HEK293 (cell line): ENCODE data around the gene KRTAP2-4.

ENCODE experiments used
- CTCF ChIA-PET: fragments of 350-600 bp; formaldehyde crosslinking; extraction: SDS; loops from one replicate; lab custom pipeline; 2021; ENCODE audit warnings: antibody characterized with exemption; lab: Yijun Ruan, JAX
- POLR2A ChIA-PET: fragments of 300-600 bp; formaldehyde crosslinking; extraction: SDS; loops from one replicate; lab custom pipeline; 2020; ENCODE audit warnings: antibody characterized with exemption, inconsistent platforms; lab: Yijun Ruan, JAX
- H3K27ac ChIP-seq: fragments of 200-500 bp; sonication (Bioruptor generic); 2 replicates; pipeline ENCODE4 v1.5.1; 2014; ENCODE audit warnings: low read depth, low read length, control low read depth, inconsistent platforms; ENCODE audit errors: extremely low read depth
- H3K36me3 ChIP-seq, 2 experiments: fragments of 200-500 bp in 1 of 2; sonication (Bioruptor generic) in 1 of 2; 1 replicate in 1 of 2; 2 replicates in 1 of 2; pipeline ENCODE4 v1.5.1; 2014 to 2017; ENCODE audit warnings: inconsistent platforms in 2 of 2, low read length in 2 of 2; ENCODE audit not compliant: control insufficient read depth in 2 of 2, insufficient read depth in 1 of 2
- H3K4me1 ChIP-seq: fragments of 200-500 bp; sonication (Bioruptor generic); 2 replicates; pipeline ENCODE4 v1.5.1; 2014; ENCODE audit warnings: mild to moderate bottlenecking, low read length, inconsistent platforms; ENCODE audit not compliant: control insufficient read depth, insufficient read depth
- H3K4me3 ChIP-seq: 2 replicates; pipeline ENCODE4 v1.5.1; 2011; ENCODE audit warnings: low read depth, mild to moderate bottlenecking, control low read depth, low read length, moderate library complexity
- H3K9me3 ChIP-seq: fragments of 200-500 bp; sonication (Bioruptor generic); 2 replicates; pipeline ENCODE4 v1.5.1; 2014; ENCODE audit warnings: low read depth, low read length, inconsistent platforms; ENCODE audit not compliant: control insufficient read depth, insufficient read depth
- GFI1B ChIP-seq: fragments of 450-650 bp; formaldehyde crosslinking; IDR thresholded peaks from 2 replicates; pipeline ENCODE4 v1.5.1; 2016; ENCODE audit warnings: missing biosample characterization, missing genetic modification characterization
- KLF7 ChIP-seq: fragments of 450-650 bp; formaldehyde crosslinking; IDR thresholded peaks from 2 replicates; pipeline ENCODE4 v1.5.1; 2016; ENCODE audit warnings: missing biosample characterization, missing genetic modification characterization, borderline replicate concordance
- ZBTB11 ChIP-seq: fragments of 450-650 bp; formaldehyde crosslinking; conservative IDR thresholded peaks from 2 replicates; pipeline ENCODE4 v1.5.1; 2016; ENCODE audit warnings: low read depth, missing biosample characterization, missing genetic modification characterization
- ZBTB48 ChIP-seq: fragments of 450-650 bp; formaldehyde crosslinking; IDR thresholded peaks from 2 replicates; pipeline ENCODE4 v1.5.1; 2016; ENCODE audit warnings: missing biosample characterization, missing genetic modification characterization
- ZBTB6 ChIP-seq: fragments of 450-650 bp; formaldehyde crosslinking; IDR thresholded peaks from 2 replicates; pipeline ENCODE4 v1.5.1; 2017; ENCODE audit warnings: missing biosample characterization, missing genetic modification characterization
- ZNF138 ChIP-seq: fragments of 450-650 bp; formaldehyde crosslinking; IDR thresholded peaks from 2 replicates; pipeline ENCODE4 v1.5.1; 2016; ENCODE audit warnings: missing biosample characterization, missing genetic modification characterization, borderline replicate concordance
- ZNF157 ChIP-seq: fragments of 450-650 bp; formaldehyde crosslinking; IDR thresholded peaks from 2 replicates; pipeline ENCODE4 v1.5.1; 2016; ENCODE audit warnings: missing biosample characterization, missing genetic modification characterization
- ZNF211 ChIP-seq: fragments of 450-650 bp; formaldehyde crosslinking; IDR thresholded peaks from 2 replicates; pipeline ENCODE4 v1.5.1; 2016; ENCODE audit warnings: low read depth, missing biosample characterization, missing genetic modification characterization
- ZNF514 ChIP-seq: fragments of 450-650 bp; formaldehyde crosslinking; IDR thresholded peaks from 2 replicates; pipeline ENCODE4 v1.5.1; 2016; ENCODE audit warnings: missing biosample characterization, missing genetic modification characterization
- ZNF521 ChIP-seq: fragments of 450-650 bp; formaldehyde crosslinking; IDR thresholded peaks from 2 replicates; pipeline ENCODE4 v1.5.1; 2017; ENCODE audit warnings: missing biosample characterization, mild to moderate bottlenecking, missing genetic modification characterization
- ZNF530 ChIP-seq: fragments of 450-650 bp; formaldehyde crosslinking; IDR thresholded peaks from 2 replicates; pipeline ENCODE4 v1.5.1; 2016; ENCODE audit warnings: low read depth, missing biosample characterization, missing genetic modification characterization
- ZNF580 ChIP-seq: fragments of 450-650 bp; formaldehyde crosslinking; IDR thresholded peaks from 2 replicates; pipeline ENCODE4 v1.5.1; 2016; ENCODE audit warnings: missing biosample characterization, missing genetic modification characterization
- ZNF600 ChIP-seq: fragments of 450-650 bp; formaldehyde crosslinking; IDR thresholded peaks from 2 replicates; pipeline ENCODE4 v1.5.1; 2016; ENCODE audit warnings: missing biosample characterization, missing genetic modification characterization
- ZNF626 ChIP-seq: fragments of 450-650 bp; sonication (Bioruptor Pico); formaldehyde crosslinking; IDR thresholded peaks from 2 replicates; pipeline ENCODE4 v1.5.1; 2018; ENCODE audit warnings: missing biosample characterization, missing genetic modification characterization, inconsistent platforms
- ZNF747 ChIP-seq: fragments of 450-650 bp; formaldehyde crosslinking; IDR thresholded peaks from 2 replicates; pipeline ENCODE4 v1.5.1; 2016; ENCODE audit warnings: missing biosample characterization, missing genetic modification characterization
- ZNF76 ChIP-seq: fragments of 450-650 bp; formaldehyde crosslinking; IDR thresholded peaks from 2 replicates; pipeline ENCODE4; 2016; ENCODE audit warnings: low read depth, missing biosample characterization, missing genetic modification characterization, borderline replicate concordance
- ZNF792 ChIP-seq: fragments of 450-650 bp; formaldehyde crosslinking; IDR thresholded peaks from 2 replicates; pipeline ENCODE4 v1.5.1; 2016; ENCODE audit warnings: missing biosample characterization, missing genetic modification characterization
- TF ChIP-seq, protein P1 (sequence below): fragments of 450-650 bp; formaldehyde crosslinking; IDR thresholded peaks from 2 replicates; pipeline ENCODE4 v1.5.1; 2016; ENCODE audit warnings: missing biosample characterization, missing genetic modification characterization
- TF ChIP-seq, protein P2 (sequence below): fragments of 450-650 bp; formaldehyde crosslinking; IDR thresholded peaks from 2 replicates; pipeline ENCODE4 v1.5.1; 2016; ENCODE audit warnings: missing biosample characterization, missing genetic modification characterization

KRTAP2-4 gene

GRCh38 chr17:41026715-41027471 is 38.8 kb downstream of the KRTAP2-4 start, which contains the start of gene KRTAP1-5 (continued):
- TF ChIP-seq, protein P1, sequence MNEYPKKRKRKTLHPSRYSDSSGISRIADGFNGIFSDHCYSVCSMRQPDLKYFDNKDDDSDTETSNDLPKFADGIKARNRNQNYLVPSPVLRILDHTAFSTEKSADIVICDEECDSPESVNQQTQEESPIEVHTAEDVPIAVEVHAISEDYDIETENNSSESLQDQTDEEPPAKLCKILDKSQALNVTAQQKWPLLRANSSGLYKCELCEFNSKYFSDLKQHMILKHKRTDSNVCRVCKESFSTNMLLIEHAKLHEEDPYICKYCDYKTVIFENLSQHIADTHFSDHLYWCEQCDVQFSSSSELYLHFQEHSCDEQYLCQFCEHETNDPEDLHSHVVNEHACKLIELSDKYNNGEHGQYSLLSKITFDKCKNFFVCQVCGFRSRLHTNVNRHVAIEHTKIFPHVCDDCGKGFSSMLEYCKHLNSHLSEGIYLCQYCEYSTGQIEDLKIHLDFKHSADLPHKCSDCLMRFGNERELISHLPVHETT (tag by site-specific recombination) = no peak
- no peak for TF ChIP-seq ZNF521
- TF ChIP-seq ZNF580 (tag by site-specific recombination) = no peak
- TF ChIP-seq GFI1B (tag by site-specific recombination) = no peak
- TF ChIP-seq ZNF211 = no peak

DNA sequence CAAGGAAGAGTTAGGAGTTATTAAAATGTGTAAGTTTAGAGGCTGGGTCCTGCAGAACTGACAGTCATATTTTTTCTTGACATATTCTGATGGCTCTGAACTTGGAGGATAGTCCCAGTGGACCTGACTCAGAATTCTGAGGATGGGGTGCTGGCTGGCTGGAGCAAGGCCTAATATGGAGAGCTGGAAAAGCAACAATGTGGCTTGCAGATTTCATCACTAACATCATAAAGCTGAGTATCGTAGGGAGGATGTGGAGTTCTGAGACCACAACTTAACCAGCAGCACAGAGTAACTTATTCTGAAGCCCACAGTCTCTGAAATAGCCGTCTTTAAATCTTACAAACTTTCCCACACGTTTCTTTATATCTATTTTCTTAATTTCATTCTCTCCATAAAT is 41.0 kb downstream of the KRTAP2-4 start:
- POLR2A ChIA-PET = no interaction called here
- no peaks in the 10 kb centered on the region for H3K4me1 ChIP-seq
- H3K4me3 ChIP-seq = no peak overlapping the region
- H3K9me3 ChIP-seq = no peaks in the 10 kb centered on the region
- H3K36me3 ChIP-seq = no peaks in the 10 kb centered on the region
- TF ChIP-seq ZNF157 = no peak
- no peak for TF ChIP-seq ZNF138 (tag by site-specific recombination)
- TF ChIP-seq, protein P2, sequence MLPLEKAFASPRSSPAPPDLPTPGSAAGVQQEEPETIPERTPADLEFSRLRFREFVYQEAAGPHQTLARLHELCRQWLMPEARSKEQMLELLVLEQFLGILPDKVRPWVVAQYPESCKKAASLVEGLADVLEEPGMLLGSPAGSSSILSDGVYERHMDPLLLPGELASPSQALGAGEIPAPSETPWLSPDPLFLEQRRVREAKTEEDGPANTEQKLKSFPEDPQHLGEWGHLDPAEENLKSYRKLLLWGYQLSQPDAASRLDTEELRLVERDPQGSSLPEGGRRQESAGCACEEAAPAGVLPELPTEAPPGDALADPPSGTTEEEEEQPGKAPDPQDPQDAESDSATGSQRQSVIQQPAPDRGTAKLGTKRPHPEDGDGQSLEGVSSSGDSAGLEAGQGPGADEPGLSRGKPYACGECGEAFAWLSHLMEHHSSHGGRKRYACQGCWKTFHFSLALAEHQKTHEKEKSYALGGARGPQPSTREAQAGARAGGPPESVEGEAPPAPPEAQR (tag by site-specific recombination) = no peak
- no peak for TF ChIP-seq ZNF747
- no peak for TF ChIP-seq ZBTB48 (tag by site-specific recombination)
- TF ChIP-seq ZNF792 (tag by site-specific recombination) = no peak
- TF ChIP-seq ZNF626 (tag by site-specific recombination) = no peak
- TF ChIP-seq ZNF600 = no peak
- TF ChIP-seq ZNF530 (tag by site-specific recombination) = no peak
- no peak overlapping the region for H3K27ac ChIP-seq
- CTCF ChIA-PET = interaction anchor here (1.0 kb wide), 1 partner anchor 524 kb away, joined by 5 read pairs; no protein-coding TSS in a partner anchor

DNA sequence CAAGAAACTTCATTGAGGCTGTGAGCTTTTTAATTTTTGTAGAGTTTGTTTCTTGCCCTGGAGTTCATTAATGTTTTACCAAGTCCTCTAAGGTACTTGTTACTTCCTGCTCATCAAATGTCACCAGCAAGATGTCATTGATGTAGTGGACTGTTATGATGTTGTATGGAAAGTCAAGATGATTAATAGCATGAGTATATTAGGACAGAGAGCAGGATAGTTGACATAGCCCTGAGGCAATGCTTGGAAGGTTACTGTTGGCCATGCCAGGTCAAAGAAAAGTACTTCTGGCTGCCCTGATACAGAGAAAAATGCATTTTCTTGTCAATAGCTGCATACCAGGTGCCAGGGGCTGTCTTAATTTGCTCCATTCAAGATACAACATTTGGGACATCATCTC is 45.3 kb downstream of the KRTAP2-4 start:
- POLR2A ChIA-PET = no interaction called here
- peak; percentile 74 for TF ChIP-seq ZNF157
- no peak for TF ChIP-seq KLF7 (tag by site-specific recombination)
- Histone ChIP-seq H3K36me3 (no peaks in the 10 kb centered on the region), H3K9me3 (no peaks in the 10 kb centered on the region), H3K27ac (no peak overlapping the region), H3K4me1 (no peaks in the 10 kb centered on the region), H3K4me3 (no peak overlapping the region)
- CTCF ChIA-PET = interaction anchor here (0.6 to 1.4 kb wide), 2 partner anchors 55 to 177 kb away, joined by 3 to 5 read pairs; no protein-coding TSS in a partner anchor

- Histone ChIP-seq H3K4me3 (no peak overlapping the region), H3K27ac (no peak overlapping the region), H3K36me3 (no peaks in the 10 kb centered on the region), H3K9me3 (no peaks in the 10 kb centered on the region), H3K4me1 (no peaks in the 10 kb centered on the region)
- POLR2A ChIA-PET = no interaction called here
- CTCF ChIA-PET = interaction anchor here (0.6 to 1.4 kb wide), 3 partner anchors 54 to 569 kb away, joined by 3 to 4 read pairs (median 3); no protein-coding TSS in a partner anchor
- no peak for TF ChIP-seq ZNF76
- no peak for TF ChIP-seq ZBTB6 (tag by site-specific recombination)
- no peak for TF ChIP-seq ZBTB11
- no peak for TF ChIP-seq ZNF514 (tag by site-specific recombination)
Measured at GRCh38 chr17:41019415-41019814, 46.3 kb downstream of the KRTAP2-4 start.
